Measurements from ENCODE around the gene PDE9A. TPM values are rescaled to one million over a fixed set of nuclear protein-coding genes. Genes with fewer than 3 reads are reported as not detected.

The PDE9A gene
- total and polyA plus RNA-seq, 2 experiments from 2014 or later, result not detected

DNA sequence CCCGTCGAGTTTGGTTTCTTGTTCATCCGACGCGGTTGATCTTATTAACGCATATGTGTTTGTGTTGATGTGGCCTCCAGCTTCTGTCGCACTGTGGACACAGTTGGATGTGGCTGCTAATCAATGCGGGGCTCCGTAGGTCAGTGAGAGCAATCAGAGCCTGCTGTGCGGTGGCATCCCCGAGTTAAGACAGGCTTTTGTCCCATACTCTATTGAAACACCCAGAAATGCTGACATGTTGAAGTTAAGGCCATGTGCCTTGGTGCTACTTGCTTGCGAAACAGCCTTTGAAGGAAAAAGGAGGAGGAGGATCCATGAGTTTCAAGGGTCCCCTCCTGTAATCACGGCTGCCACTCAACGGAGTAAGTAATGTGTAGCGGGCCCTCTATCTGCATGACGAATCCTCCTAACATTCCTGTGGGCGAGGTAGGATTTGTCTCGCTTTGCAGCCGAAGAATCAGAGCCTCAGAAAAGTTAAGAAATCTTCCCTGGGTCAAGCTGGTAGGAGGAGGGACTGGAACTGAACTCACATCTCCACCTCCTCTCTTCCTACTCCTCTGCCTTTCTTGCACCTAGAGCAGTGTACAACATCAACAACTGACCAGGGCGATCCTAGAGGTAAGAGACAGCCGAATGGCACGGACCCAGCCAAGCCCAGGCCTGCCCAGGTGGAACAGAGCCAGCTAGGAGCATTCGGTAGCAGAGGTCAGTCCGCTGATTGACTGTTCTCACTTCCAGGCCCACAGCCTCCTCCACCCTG is 19.5 kb downstream of the PDE9A start:
- Histone ChIP-seq H3K4me1 (ENCODE audit: insufficient read depth) (no peaks in the 10 kb centered on the region), H3K79me2 (ENCODE audit: insufficient read depth) (no peaks in the 10 kb centered on the region), H3K4me2 (ENCODE audit: unreplicated experiment) (no peak overlapping the region), H3K27me3 (replicated peaks; ENCODE audit: insufficient read depth) (peaks cover 33% of the 10 kb centered on the region), H3K36me3 (ENCODE audit: low read depth) (no peaks in the 10 kb centered on the region), H3K4me3 (no peak overlapping the region), H3K9me3 (ENCODE audit: low read depth) (no peaks in the 10 kb centered on the region), H3K27ac (no peak overlapping the region), H3F3A (ENCODE audit: insufficient read depth) (no peaks in the 10 kb centered on the region), H4K20me1 (ENCODE audit: insufficient read depth) (no peaks in the 10 kb centered on the region), H2AFZ (no peak overlapping the region), H3K9ac (no peak overlapping the region), H3K9me2 (ENCODE audit: insufficient read depth) (no peaks in the 10 kb centered on the region)
- no peak for TF ChIP-seq EZH2 (IDR thresholded peaks at IDR 0.05; ENCODE audit: insufficient read depth, poor library complexity, severe bottlenecking)
- no peak for TF ChIP-seq EZH2phosphoT487 (IDR thresholded peaks at IDR 0.05; ENCODE audit: insufficient read depth, low read depth)
- WGBS, 2 experiments (ENCODE audit: low coverage in 1 of 2, low lambda C conversion rate in 2 of 2, missing lambda C conversion rate in 2 of 2), result 68 to 71% methylated on average over 24 of the region's 24 CpGs
- peak; percentile 46 for DNase-seq
- in situ Hi-C loops (cut with MboI), result no loop called here

GRCh38 chr21:42673633-42674328 is 20.4 kb downstream of the PDE9A start:
- Histone ChIP-seq H3K4me2 (ENCODE audit: unreplicated experiment) (no peak overlapping the region), H3K9me2 (ENCODE audit: insufficient read depth) (no peaks in the 10 kb centered on the region), H3K9me3 (ENCODE audit: low read depth) (no peaks in the 10 kb centered on the region), H3K27me3 (replicated peaks; ENCODE audit: insufficient read depth) (peaks cover 33% of the 10 kb centered on the region), H3K27ac (no peak overlapping the region), H3K9ac (no peak overlapping the region), H3K4me1 (ENCODE audit: insufficient read depth) (no peaks in the 10 kb centered on the region), H3K4me3 (no peak overlapping the region), H4K20me1 (ENCODE audit: insufficient read depth) (no peaks in the 10 kb centered on the region), H3K79me2 (ENCODE audit: insufficient read depth) (no peaks in the 10 kb centered on the region), H3K36me3 (ENCODE audit: low read depth) (no peaks in the 10 kb centered on the region), H2AFZ (no peak overlapping the region), H3F3A (ENCODE audit: insufficient read depth) (no peaks in the 10 kb centered on the region)
- no peak for TF ChIP-seq EZH2phosphoT487 (IDR thresholded peaks at IDR 0.05; ENCODE audit: insufficient read depth, low read depth)
- TF ChIP-seq EZH2 (IDR thresholded peaks at IDR 0.05; ENCODE audit: insufficient read depth, poor library complexity, severe bottlenecking), result no peak
- 58 to 64% methylated on average over 23 of the region's 23 CpGs for WGBS, 2 experiments (ENCODE audit: low coverage in 1 of 2, low lambda C conversion rate in 2 of 2, missing lambda C conversion rate in 2 of 2)
- no peak for DNase-seq
- in situ Hi-C loops (cut with MboI), result no loop called here

- WGBS, 2 experiments (ENCODE audit: low coverage in 1 of 2, low lambda C conversion rate in 2 of 2, missing lambda C conversion rate in 2 of 2), result 6 to 10% methylated on average over 12 to 14 of the region's 14 CpGs
- no peaks in the 10 kb centered on the region for H3F3A ChIP-seq (ENCODE audit: insufficient read depth)
- no peaks in the 10 kb centered on the region for H3K9me2 ChIP-seq (ENCODE audit: insufficient read depth)
- no peak for TF ChIP-seq EZH2 (IDR thresholded peaks at IDR 0.05; ENCODE audit: insufficient read depth, poor library complexity, severe bottlenecking)
- TF ChIP-seq EZH2phosphoT487 (IDR thresholded peaks at IDR 0.05; ENCODE audit: insufficient read depth, low read depth), result no peak
- no peak overlapping the region for H3K9ac ChIP-seq
- no peaks in the 10 kb centered on the region for H4K20me1 ChIP-seq (ENCODE audit: insufficient read depth)
- H3K36me3 ChIP-seq (ENCODE audit: low read depth), result no peaks in the 10 kb centered on the region
- no peaks in the 10 kb centered on the region for H3K9me3 ChIP-seq (ENCODE audit: low read depth)
- no peak for DNase-seq
- H2AFZ ChIP-seq, result no peak overlapping the region
- in situ Hi-C loops (cut with MboI), result no loop called here
- H3K4me3 ChIP-seq, result no peak overlapping the region
- H3K4me2 ChIP-seq (ENCODE audit: unreplicated experiment), result no peak overlapping the region
- H3K79me2 ChIP-seq (ENCODE audit: insufficient read depth), result no peaks in the 10 kb centered on the region
- peaks cover 34% of the 10 kb centered on the region for H3K27me3 ChIP-seq (replicated peaks; ENCODE audit: insufficient read depth)
- H3K27ac ChIP-seq, result no peak overlapping the region
- no peaks in the 10 kb centered on the region for H3K4me1 ChIP-seq (ENCODE audit: insufficient read depth)
Measured at GRCh38 chr21:42674351-42674940, 21.0 kb downstream of the PDE9A start.

- H3K4me2 ChIP-seq (ENCODE audit: unreplicated experiment), result no peak overlapping the region
- H4K20me1 ChIP-seq (ENCODE audit: insufficient read depth), result no peaks in the 10 kb centered on the region
- no peak overlapping the region for H3K9ac ChIP-seq
- no peak overlapping the region for H3K27ac ChIP-seq
- 70 to 72% methylated on average over 15 of the region's 15 CpGs for WGBS, 2 experiments (ENCODE audit: low coverage in 1 of 2, low lambda C conversion rate in 2 of 2, missing lambda C conversion rate in 2 of 2)
- H3K9me3 ChIP-seq (ENCODE audit: low read depth), result no peaks in the 10 kb centered on the region
- H2AFZ ChIP-seq, result no peak overlapping the region
- no peak overlapping the region for H3K4me3 ChIP-seq
- no peaks in the 10 kb centered on the region for H3K36me3 ChIP-seq (ENCODE audit: low read depth)
- TF ChIP-seq EZH2 (IDR thresholded peaks at IDR 0.05; ENCODE audit: insufficient read depth, poor library complexity, severe bottlenecking), result no peak
- no peak for TF ChIP-seq EZH2phosphoT487 (IDR thresholded peaks at IDR 0.05; ENCODE audit: insufficient read depth, low read depth)
- H3K79me2 ChIP-seq (ENCODE audit: insufficient read depth), result no peaks in the 10 kb centered on the region
- DNase-seq, result no peak
- H3K9me2 ChIP-seq (ENCODE audit: insufficient read depth), result no peaks in the 10 kb centered on the region
- in situ Hi-C loops (cut with MboI), result no loop called here
- H3K4me1 ChIP-seq (ENCODE audit: insufficient read depth), result no peaks in the 10 kb centered on the region
- peaks cover 38% of the 10 kb centered on the region for H3K27me3 ChIP-seq (replicated peaks; ENCODE audit: insufficient read depth)
- H3F3A ChIP-seq (ENCODE audit: insufficient read depth), result no peaks in the 10 kb centered on the region
Measured at GRCh38 chr21:42675403-42675802, 22.0 kb downstream of the PDE9A start.
